GM06990 (cell line): Measurements from ENCODE around the gene SH2D3A.
A peak's percentile ranks its signal among the peaks of the same experiment; 100 is the strongest.

Experiments
- DNase-seq: peaks from one replicate; pipeline ENCODE4 v3.0.0-alpha.2; 2011; ENCODE audit not compliant: insufficient read length; ENCODE audit errors: extremely low read depth
- H3K27me3 ChIP-seq: replicated peaks from 2 replicates; pipeline ENCODE4 v1.6.0; 2011; ENCODE audit warnings: low read length; ENCODE audit not compliant: control insufficient read depth, insufficient read depth
- H3K36me3 ChIP-seq: 2 replicates; pipeline ENCODE4 v1.5.1; 2011; ENCODE audit warnings: low read length; ENCODE audit not compliant: control insufficient read depth, insufficient read depth
- H3K4me3 ChIP-seq: replicated peaks from 2 replicates; pipeline ENCODE4 v1.5.1; 2011; ENCODE audit warnings: low read depth, mild to moderate bottlenecking, control low read depth, low read length
- TF ChIP-seq, protein P1 (sequence below): IDR thresholded peaks from 2 replicates; pipeline ENCODE4 v1.5.1; 2011; ENCODE audit warnings: low read length, control low read depth, mild to moderate bottlenecking, inconsistent platforms; ENCODE audit not compliant: insufficient read depth, poor library complexity, severe bottlenecking

The SH2D3A gene

DNA sequence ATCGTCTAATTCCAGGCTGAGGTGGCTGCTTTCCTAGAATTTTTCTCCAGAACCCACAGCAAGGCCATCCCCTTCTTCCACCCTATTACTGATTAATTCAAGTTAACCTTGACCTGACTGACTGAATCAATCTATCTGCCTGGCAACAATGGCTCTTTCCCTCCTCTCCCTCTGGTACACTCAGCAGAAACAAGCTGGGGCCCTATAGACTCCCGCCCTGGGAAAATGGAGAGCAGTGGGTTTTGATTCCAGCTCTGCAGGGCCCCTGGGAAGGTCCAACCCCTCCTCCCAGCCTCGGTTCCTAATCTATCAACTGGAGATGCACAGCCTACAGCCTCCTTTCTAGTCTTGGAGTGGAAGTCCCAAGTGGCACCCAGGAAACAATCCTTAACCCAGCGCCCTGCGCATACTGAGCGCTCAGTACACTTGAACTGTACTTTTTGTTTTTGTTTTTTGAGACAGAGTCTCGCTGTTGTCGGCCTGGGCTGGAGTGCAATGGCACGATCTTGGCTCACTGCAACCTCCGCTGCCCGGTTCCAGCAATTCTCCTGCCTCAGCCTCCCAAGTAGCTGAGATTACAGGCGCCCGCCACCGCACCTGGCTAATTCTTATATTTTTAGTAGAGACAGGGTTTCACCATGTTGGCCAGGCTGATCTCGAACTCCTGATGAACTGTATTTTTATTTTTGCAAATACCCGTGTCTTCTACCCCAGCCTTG, 41.6 kb downstream of the SH2D3A start:
- TF ChIP-seq, protein P1, sequence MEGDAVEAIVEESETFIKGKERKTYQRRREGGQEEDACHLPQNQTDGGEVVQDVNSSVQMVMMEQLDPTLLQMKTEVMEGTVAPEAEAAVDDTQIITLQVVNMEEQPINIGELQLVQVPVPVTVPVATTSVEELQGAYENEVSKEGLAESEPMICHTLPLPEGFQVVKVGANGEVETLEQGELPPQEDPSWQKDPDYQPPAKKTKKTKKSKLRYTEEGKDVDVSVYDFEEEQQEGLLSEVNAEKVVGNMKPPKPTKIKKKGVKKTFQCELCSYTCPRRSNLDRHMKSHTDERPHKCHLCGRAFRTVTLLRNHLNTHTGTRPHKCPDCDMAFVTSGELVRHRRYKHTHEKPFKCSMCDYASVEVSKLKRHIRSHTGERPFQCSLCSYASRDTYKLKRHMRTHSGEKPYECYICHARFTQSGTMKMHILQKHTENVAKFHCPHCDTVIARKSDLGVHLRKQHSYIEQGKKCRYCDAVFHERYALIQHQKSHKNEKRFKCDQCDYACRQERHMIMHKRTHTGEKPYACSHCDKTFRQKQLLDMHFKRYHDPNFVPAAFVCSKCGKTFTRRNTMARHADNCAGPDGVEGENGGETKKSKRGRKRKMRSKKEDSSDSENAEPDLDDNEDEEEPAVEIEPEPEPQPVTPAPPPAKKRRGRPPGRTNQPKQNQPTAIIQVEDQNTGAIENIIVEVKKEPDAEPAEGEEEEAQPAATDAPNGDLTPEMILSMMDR = no peak
- no peak for DNase-seq
- H3K27me3 ChIP-seq = no peaks in the 10 kb centered on the region
- no peak overlapping the region for H3K4me3 ChIP-seq
- H3K36me3 ChIP-seq = no peaks in the 10 kb centered on the region; the same call in none of the 2 replicates

DNA sequence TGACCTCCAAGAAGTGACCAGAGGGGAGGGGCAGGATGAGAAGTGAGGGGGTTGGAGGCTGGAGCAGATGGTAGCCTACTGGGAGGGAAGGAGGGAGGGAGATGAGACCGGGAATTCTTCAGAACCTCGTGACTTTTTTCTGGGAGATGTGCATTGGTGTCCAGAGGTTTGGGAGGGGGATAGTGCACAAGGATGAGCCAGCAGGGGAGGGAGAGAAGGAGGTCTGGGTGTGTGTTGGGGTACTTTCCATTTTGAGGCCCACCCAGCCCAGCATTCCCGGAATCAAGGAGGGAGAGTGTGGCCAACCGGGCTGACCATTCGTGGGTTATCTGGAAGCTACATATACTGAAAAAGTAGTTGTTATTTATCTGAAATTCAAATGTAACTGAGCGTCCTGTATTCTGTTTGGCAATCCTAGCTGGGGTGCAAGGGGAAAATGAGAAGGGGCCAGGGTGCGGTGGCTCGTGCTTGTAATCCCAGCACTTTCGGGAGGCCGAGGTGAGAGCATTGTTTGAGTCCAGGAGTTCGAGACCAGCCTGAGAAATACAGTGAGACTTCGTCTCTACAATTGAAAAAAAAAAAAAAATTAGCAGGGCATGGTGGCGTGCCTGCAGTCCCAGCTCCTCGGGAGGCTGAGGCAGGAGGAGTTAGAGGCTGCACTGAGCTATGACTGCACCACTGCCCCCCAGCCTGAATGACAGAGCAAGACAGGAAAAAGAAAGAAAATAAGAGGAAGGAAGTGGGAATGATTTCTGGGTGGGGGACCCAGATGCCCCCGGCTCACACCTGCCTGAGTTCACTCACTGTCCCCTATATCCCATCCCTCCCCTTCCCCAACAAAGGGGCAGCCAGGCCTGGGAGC, 42.4 kb downstream of the SH2D3A start:
- DNase-seq = no peak
- Histone ChIP-seq H3K27me3 (no peaks in the 10 kb centered on the region), H3K36me3 (no peaks in the 10 kb centered on the region; the same call in 1 of the 2 replicates), H3K4me3 (no peak overlapping the region)
- TF ChIP-seq, protein P1 = no peak

DNA sequence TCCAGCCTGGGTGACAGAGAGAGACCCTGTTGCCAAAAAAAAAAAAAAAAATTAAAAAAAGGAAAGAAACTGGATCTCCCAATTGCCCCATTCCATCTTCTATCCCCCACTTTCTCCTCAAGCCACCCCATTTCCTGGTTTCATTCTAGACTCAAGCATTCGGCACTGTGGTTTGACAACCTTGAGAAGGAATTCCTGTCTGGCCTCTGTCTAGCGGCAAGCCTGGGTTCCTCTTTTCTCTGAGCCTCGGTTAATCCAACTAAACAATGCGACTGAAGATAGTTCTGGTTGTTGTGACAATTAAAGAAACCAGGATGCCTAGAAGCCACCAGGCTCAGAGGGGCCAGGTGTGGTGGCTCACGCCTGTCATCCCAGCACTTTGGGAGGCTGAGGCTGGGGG, 43.5 kb downstream of the SH2D3A start:
- TF ChIP-seq, protein P1 = no peak
- no peak for DNase-seq
- Histone ChIP-seq H3K4me3 (no peak overlapping the region), H3K36me3 (no peaks in the 10 kb centered on the region), H3K27me3 (no peaks in the 10 kb centered on the region)

DNA sequence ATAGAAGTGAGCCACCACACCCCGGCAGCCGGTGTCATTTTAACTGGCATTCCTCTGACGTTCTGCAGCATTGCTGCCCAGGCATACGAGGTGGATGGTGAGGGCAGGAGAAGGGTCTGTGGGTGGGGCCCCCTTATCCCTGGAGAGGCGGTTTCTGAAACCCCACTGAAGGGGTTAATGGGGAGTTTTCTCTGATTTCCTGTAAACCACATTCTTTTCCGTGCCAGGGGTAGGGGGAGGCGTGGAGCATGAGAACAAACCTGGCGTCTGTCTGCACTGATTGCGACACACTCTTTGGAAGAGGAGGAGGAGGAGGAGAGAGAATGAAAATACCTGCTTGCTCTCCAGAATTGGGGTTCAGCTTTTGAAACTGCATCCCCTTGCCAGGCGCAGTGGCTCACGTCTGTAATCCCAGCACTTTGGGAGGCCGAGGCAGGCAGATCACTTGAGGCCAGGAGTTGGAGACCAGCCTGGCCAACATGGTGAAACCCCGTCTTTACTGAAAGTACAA, 44.1 kb downstream of the SH2D3A start:
- Histone ChIP-seq H3K36me3 (no peaks in the 10 kb centered on the region), H3K27me3 (no peaks in the 10 kb centered on the region), H3K4me3 (no peak overlapping the region)
- TF ChIP-seq, protein P1 = no peak
- DNase-seq = no peak

DNA sequence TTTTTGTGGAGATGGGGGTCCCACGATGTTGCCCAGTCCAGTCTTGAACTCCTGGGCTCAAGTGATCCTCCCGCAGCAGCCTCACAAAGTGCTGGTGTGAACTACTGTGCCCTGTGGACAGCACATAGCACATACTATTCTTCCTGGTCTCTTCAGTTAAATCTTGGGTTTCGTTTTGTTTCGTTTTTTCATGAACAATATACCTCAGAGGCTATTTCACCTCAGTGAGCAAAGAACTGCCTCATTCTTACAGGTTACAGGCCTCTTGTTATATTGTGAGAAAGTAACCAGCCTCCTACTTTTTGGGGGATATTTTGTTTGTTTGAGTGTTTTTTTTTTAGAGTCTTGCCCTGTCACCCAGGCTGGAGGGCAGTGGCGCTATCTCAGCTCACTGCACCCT, 45.5 kb downstream of the SH2D3A start:
- DNase-seq = peak; percentile 77
- Histone ChIP-seq H3K27me3 (no peaks in the 10 kb centered on the region), H3K36me3 (no peaks in the 10 kb centered on the region), H3K4me3 (peak overlapping the region; percentile 27; the same call in 1 of the 2 replicates)
- TF ChIP-seq, protein P1 = no peak
